Skeletal muscle satellite cell (primary cell): ENCODE measurements around the gene LRRC43.

Experiments
- H3K27me3 ChIP-seq: 2 replicates; pipeline ENCODE4 v1.7.0; 2013; ENCODE audit warnings: low read length; ENCODE audit not compliant: control insufficient read depth, insufficient read depth
- H3K36me3 ChIP-seq: 2 replicates; pipeline ENCODE4 v1.7.0; 2013; ENCODE audit warnings: mild to moderate bottlenecking, control low read depth, low read length; ENCODE audit not compliant: insufficient read depth
- H3K4me1 ChIP-seq: 2 replicates; pipeline ENCODE4 v1.7.0; 2013; ENCODE audit warnings: low read length; ENCODE audit not compliant: control insufficient read depth, insufficient read depth
- H3K4me2 ChIP-seq: 2 replicates; pipeline ENCODE4 v1.7.0; 2013; ENCODE audit warnings: mild to moderate bottlenecking, low read length
- H3K4me3 ChIP-seq: 2 replicates; pipeline ENCODE4 v1.7.0; 2013; ENCODE audit warnings: low read length
- H3K9ac ChIP-seq: 2 replicates; pipeline ENCODE4 v1.7.0; 2013; ENCODE audit warnings: mild to moderate bottlenecking, low read depth, low read length, moderate library complexity
- H3K9me3 ChIP-seq: replicated peaks from 2 replicates; pipeline ENCODE4 v1.7.0; 2013; ENCODE audit warnings: mild to moderate bottlenecking, control low read depth, low read length

Gene LRRC43

DNA sequence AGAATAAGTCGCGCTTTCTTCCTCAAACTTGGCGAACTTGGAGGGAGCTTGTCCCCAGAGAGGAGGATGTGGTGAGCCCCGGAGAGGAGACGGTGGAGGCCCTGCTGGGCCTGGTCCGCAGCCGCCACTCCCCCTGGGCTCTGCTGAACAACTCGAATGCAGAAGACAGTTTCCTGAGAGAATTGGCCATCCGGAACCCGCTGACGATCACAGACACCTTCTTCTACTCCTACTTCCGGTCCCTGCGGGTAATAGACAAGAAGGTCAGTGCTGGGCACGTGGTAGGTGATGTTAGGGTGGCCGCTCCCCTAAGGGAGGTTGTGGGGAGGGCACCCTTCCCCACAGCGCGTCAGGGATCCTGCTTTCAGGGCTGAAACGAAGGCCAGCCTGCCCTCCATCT, 1.6 kb downstream of the LRRC43 start:
- Histone ChIP-seq H3K36me3 (no peaks in the 10 kb centered on the region), H3K27me3 (no peaks in the 10 kb centered on the region), H3K9me3 (no peaks in the 10 kb centered on the region), H3K4me3 (no peak overlapping the region), H3K4me1 (peaks cover 5% of the 10 kb centered on the region), H3K9ac (no peak overlapping the region), H3K4me2 (no peak overlapping the region)

DNA sequence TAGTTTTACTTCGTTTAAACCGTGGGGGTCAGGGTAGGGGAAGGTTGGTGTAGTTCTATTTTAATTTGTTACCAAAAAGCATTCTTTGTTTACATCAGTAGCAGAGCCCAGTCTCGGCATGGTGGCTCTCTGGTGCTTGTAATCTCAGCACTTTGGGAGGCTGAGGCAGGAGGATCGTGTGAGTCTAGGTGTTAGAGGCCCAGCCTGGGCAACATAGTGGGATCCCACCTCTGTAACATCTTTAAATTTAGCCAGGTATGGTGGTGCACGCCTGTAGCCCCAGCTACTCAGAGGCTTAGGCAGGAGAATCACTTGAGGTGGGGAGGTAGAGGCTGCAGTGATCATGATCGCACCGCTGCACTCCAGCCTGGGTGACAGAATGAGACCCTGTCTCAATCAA, 2.2 kb downstream of the LRRC43 start:
- Histone ChIP-seq H3K9me3 (no peaks in the 10 kb centered on the region), H3K27me3 (no peaks in the 10 kb centered on the region), H3K4me1 (peaks cover 5% of the 10 kb centered on the region), H3K4me3 (no peak overlapping the region), H3K4me2 (no peak overlapping the region), H3K9ac (no peak overlapping the region), H3K36me3 (no peaks in the 10 kb centered on the region)

DNA sequence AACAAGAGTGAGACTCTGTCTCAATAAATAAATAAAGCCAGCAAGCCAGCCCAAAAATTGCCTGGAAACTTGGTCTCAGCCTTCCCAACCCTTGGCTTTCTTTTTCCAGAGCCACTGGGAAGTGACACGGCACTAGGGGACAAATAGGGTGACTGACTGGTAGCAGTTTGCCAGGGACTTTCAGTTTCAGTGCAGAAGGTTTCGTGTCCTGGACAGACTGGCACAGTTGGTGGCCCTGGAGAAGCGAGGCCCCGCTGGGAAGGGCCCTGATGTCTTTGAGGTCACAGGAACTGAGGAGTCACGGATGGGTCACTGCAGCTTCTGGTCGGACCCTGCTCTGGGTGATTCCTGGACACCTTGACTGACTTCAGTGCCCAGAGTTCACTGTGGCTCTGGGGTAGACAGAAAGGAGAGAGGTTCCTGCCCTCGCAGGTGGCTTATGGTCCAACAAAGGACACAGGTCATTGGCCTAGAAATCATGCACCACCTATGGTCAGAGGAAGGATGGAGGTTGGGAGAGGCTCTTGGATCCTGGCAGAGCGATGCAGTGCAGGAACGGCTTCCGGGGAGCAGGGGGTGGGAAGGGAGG, 2.7 kb downstream of the LRRC43 start:
- no peaks in the 10 kb centered on the region for H3K27me3 ChIP-seq
- H3K9me3 ChIP-seq: no peaks in the 10 kb centered on the region
- no peak overlapping the region for H3K4me2 ChIP-seq
- no peaks in the 10 kb centered on the region for H3K36me3 ChIP-seq
- H3K9ac ChIP-seq: no peak overlapping the region
- no peak overlapping the region for H3K4me3 ChIP-seq
- H3K4me1 ChIP-seq: peaks cover under 1% of the 10 kb centered on the region

DNA sequence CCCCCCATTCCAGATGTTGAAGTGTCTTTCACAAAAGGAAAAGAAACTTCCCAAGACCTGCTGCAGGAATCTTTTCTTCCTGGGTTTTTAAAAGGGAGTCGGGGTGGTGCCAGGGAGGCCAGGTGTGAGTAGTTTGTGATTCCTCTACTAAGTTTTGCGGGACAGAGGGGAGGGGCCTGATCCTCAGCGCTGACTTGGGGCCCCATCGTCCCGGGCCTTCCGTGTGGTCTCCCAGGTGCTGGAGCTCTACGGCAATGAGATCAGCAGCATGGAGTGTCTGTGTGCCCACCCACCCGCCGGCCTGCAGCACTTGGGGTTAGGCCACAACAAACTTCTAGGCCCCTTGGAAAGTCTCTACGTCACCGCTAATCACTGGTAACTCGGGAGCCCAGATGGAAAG, 4.5 kb downstream of the LRRC43 start:
- Histone ChIP-seq H3K9me3 (no peaks in the 10 kb centered on the region), H3K4me2 (no peak overlapping the region)

DNA sequence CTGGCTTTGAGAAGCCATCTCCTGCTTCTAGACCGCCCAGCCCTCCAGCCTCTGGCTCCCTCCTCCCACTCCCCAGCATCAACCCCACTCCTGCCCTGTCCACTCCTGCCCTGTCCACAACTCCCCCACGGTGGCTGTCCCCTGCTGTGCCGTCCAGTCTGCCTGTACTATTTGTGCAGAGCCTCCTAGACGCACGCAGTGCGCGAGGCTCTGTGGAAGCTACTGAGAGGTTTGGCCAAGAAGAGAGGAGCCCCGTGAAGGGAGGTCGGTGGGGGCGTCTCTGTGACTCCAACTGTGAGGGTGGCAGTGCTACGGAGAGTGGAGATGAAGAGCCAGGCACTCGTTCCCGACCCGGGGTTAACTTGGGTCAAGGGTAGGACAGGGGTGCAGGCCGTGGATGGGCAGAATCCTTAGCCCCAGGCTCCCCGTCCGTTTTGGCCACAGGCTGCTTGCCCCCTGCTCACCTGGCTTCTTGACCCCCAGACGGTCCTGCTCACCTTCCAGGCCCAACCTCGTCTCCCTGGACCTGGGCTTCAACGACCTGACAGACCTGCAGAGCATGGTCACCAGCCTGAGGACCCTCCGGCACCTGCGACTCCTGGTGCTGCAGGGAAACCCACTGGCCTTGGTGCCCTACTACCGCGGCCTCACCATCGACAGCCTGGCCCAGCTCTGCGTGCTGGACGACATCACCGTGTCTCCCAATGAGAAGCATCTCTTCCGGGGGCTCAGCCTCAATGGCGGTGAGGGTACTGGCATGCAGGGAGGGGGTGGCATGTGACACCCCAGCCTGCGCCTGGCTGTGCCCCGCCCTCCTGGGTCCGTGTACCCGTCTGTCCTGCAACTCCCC, 6.9 kb downstream of the LRRC43 start:
- H3K4me2 ChIP-seq: no peak overlapping the region
- H3K27me3 ChIP-seq: no peaks in the 10 kb centered on the region
- H3K36me3 ChIP-seq: no peaks in the 10 kb centered on the region
- H3K9me3 ChIP-seq: no peaks in the 10 kb centered on the region
- H3K4me1 ChIP-seq: no peaks in the 10 kb centered on the region
- no peak overlapping the region for H3K9ac ChIP-seq
- no peak overlapping the region for H3K4me3 ChIP-seq

More for the DNA sequence above, 4.5 kb downstream of the LRRC43 start:
- no peaks in the 10 kb centered on the region for H3K36me3 ChIP-seq
- H3K4me1 ChIP-seq: no peaks in the 10 kb centered on the region
- H3K27me3 ChIP-seq: no peaks in the 10 kb centered on the region
- H3K9ac ChIP-seq: no peak overlapping the region
- no peak overlapping the region for H3K4me3 ChIP-seq

DNA sequence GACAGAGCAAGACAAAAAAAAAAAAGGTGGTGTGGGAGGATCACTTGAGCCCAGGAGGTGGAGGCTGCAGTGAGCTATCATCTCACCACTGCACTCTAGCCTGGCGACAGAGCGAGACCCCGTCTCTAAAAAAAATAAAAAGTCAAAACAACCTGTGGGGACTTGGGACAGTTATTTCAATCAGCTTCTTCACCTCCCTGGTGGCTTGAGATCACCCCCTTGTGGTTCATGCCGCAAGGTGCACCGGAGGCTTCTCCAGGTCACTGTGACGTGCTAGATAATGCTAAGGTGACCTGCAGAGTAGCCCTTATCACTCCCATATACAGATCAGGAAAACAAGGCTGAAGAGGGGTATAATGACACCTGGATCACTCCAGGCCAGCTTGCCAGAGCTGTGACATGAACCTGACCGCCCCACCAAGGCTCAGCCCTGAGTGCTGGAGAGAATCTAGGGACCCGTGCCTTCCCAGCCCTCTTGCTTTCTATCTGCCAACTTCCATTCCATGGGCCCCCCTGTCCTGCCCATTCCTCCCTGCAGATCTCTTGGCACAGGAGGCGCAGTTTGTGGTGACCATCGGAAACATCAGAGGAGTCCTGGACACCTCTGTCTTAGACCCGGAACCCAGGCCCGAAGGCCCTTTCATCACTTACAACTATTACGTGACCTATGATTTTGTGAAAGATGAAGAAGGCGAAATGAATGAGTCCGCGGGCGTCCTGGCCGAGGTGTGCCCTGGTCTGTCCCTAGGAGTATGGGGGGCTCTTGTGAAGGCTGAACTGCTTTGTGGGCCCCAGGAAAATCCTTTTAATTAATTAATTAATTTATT, 8.1 kb downstream of the LRRC43 start:
- no peak overlapping the region for H3K9ac ChIP-seq
- no peaks in the 10 kb centered on the region for H3K27me3 ChIP-seq
- no peaks in the 10 kb centered on the region for H3K9me3 ChIP-seq
- H3K4me2 ChIP-seq: no peak overlapping the region
- H3K36me3 ChIP-seq: no peaks in the 10 kb centered on the region
- H3K4me1 ChIP-seq: no peaks in the 10 kb centered on the region
- H3K4me3 ChIP-seq: no peak overlapping the region

DNA sequence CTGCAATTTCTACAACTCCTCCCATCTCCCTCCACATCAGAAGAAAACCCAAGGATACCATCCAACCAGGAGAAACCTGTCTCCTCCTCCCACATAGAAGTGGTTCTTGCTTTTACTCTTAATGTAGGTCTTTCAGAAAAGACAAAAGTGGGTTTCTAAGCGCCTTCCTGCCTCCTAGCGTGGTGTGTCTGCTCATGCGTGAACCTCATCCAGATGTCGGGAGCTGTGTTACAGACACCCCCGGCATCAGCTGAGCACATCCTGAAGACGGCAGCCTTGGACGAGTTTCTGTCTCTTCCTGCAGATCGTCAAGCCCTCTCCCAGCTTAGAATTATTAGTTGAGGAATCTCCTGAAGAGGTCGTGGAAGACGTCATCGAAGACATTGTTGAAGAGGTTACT, 9.5 kb downstream of the LRRC43 start:
- no peaks in the 10 kb centered on the region for H3K27me3 ChIP-seq
- H3K36me3 ChIP-seq: no peaks in the 10 kb centered on the region
- no peak overlapping the region for H3K9ac ChIP-seq
- H3K4me2 ChIP-seq: no peak overlapping the region
- no peak overlapping the region for H3K4me3 ChIP-seq
- H3K4me1 ChIP-seq: no peaks in the 10 kb centered on the region
- no peaks in the 10 kb centered on the region for H3K9me3 ChIP-seq

DNA sequence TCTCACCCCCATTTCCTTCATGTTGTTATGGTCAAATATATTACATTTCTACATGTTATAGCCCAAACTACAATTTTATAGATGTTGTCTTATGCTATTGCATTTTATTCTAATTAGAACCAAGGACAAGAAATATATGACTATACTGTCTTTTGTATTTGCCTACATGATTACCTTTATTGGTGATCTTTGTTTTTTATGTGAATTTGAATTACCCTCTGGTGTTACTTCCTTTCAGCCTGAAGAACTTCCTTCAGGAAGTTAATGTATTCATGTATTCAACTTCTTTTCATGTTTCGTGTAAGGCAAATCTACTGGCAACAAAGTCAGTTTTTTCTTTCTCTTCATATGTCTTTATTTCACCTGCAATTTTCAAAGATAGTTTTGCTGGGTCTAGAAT, 11.9 kb downstream of the LRRC43 start:
- no peak overlapping the region for H3K9ac ChIP-seq
- H3K4me1 ChIP-seq: no peaks in the 10 kb centered on the region
- no peak overlapping the region for H3K4me3 ChIP-seq
- H3K36me3 ChIP-seq: no peaks in the 10 kb centered on the region
- H3K9me3 ChIP-seq: no peaks in the 10 kb centered on the region
- no peak overlapping the region for H3K4me2 ChIP-seq
- no peaks in the 10 kb centered on the region for H3K27me3 ChIP-seq

DNA sequence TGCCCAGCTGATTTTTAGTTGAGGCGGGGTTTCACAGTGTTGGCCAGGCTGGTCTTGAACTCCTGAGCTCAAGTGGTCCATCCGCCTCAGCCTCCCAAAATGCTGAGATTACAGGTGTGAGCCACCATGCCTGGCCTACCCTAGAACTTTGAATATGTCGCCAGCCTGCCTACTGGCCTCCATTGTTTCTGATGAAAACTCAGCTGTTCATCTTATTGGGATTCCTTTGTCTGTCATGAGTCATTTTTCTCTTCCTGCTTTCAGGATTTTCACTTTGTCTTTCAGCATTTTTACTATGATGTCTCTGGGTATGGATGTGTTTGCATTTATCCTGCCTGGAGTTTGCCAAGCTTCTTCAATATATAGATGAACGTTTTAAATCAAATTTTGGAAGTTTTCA, 12.5 kb downstream of the LRRC43 start:
- H3K9ac ChIP-seq: no peak overlapping the region
- H3K27me3 ChIP-seq: no peaks in the 10 kb centered on the region
- H3K4me3 ChIP-seq: no peak overlapping the region
- H3K36me3 ChIP-seq: no peaks in the 10 kb centered on the region
- H3K9me3 ChIP-seq: no peaks in the 10 kb centered on the region
- no peaks in the 10 kb centered on the region for H3K4me1 ChIP-seq
- H3K4me2 ChIP-seq: no peak overlapping the region

DNA sequence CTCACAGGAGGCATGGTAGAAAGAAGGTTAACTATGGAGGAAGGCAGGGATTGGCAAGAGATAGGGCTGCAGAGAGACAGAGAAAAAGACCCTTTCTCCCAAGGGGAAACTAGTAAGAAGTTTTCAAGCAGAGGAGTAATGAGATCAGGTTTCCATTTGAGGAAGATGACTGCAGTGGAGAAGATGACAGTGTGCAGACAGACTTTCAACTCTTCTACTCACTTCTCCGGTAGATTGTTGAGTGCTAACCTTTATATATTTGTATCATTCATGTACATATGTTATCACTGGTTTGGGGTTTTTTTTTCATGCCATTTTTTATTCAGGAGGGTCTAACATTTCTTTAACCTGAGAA, 14.7 kb downstream of the LRRC43 start:
- H3K4me2 ChIP-seq: no peak overlapping the region
- no peak overlapping the region for H3K4me3 ChIP-seq
- no peaks in the 10 kb centered on the region for H3K9me3 ChIP-seq
- H3K36me3 ChIP-seq: no peaks in the 10 kb centered on the region
- no peak overlapping the region for H3K9ac ChIP-seq
- no peaks in the 10 kb centered on the region for H3K27me3 ChIP-seq
- no peaks in the 10 kb centered on the region for H3K4me1 ChIP-seq

DNA sequence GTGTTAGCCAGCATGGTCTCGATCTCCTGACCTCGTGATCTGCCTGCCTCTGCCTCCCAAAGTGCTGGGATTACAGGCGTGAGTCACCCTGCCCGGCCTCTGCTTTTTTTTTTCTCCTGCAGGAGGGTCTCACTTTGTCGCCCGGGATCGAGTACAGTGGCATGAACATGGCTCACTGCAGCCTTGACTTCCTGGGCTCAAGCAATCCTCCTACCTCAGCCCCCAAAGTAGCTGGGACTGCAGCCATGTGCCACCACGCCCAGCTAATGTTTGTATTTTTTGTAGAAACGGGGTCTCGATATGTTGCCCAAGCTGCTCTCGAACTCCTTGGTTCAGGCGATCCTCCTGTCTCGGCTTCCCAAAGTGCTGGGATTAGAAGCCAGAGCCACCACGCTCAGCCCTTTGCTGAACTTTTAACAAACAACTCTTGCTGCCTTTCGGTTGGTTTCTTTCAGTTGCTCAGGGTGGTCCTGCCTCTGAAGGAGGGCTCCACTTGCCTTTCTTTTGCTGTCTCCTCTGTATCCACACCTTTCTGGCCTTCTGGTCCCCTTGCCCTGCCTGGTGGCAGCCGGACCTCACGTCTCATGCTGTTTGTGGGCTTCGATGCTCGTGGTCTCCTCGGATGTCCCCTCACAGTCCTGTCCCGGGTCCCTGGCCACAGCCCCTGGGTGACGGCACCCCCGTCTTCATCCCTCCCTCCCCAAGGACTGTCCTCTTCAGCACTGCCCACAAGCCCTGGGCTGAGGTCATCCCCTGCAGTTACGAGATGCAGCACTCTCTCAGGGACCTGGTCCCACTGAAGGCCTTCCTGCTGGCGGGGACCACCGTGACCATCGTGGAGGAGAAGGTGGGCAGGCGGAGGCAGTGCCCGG, 16.8 kb downstream of the LRRC43 start:
- H3K4me2 ChIP-seq: no peak overlapping the region
- no peaks in the 10 kb centered on the region for H3K9me3 ChIP-seq
- peaks cover 12% of the 10 kb centered on the region for H3K4me1 ChIP-seq
- no peak overlapping the region for H3K4me3 ChIP-seq
- H3K36me3 ChIP-seq: no peaks in the 10 kb centered on the region
- H3K9ac ChIP-seq: no peak overlapping the region
- H3K27me3 ChIP-seq: peaks cover 10% of the 10 kb centered on the region
